GM21447 (cell line): Measurements from ENCODE around the gene ARIH2.
A peak's percentile ranks its signal among the peaks of the same experiment; 100 is the strongest.
"Not testable (repeated sequence)": the region's sequence is repeated elsewhere in the genome, so short reads cannot be mapped to it uniquely, and the experiment has no call there.

ENCODE experiments used
- ATAC-seq: cut with Tn5 transposase; IDR thresholded peaks from one replicate; pipeline ENCODE4 v1.9.1; 2021; ENCODE audit not compliant: unreplicated experiment

The ARIH2 gene

DNA sequence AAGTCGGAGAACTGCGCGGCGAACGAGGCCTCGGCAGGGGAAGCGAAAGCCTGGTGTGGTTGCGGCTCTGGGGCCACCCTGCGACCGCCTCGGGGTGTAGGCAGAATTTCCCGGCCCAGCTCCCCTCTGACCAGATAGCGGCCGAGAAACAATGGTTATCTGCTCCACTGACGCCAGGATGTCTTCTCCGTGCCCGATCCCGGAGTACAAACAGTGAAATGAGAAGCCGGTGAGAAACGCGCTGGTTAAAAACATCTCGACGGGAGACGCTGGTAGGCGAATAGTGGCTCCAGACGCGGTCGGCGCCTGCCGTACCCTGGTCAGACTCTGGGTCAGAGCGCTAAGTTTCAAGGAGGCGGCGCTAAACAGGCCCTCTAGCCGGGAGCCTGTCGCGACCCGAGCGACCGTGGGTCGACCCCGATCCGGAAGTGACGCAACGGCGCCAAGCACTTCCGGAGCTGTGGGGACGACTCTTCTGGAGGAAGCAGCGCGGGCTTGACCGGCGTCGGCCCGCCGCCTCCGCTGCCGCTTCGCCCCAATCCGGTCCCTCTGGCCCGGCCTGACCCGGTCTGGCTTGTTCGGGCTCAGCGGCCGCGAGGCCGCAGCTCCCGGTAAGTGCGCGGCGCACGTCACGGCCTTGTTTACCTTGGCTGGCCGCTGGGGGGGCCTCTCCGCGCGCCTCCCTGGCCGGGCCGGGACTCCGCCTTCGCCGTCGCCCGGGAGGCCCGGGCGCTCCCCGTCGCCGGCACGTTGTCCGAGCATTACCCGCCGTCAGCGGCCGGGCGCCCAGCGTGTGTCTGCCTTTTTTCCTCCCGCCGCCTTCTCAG is at the start of gene ARIH2:
ARIH2 (plus strand) TSS at position 455 of the 827 bp plus-strand sequence. CDS start 8,717 bp downstream, outside the sequence.
- ATAC-seq = peak; percentile 76

- no peak for ATAC-seq
These were observed 41.0 kb upstream of the ARIH2 start for GRCh38 chr3:48877671-48878070.

- no peak for ATAC-seq
These were observed 39.2 kb upstream of the ARIH2 start for GRCh38 chr3:48879307-48879993.

GRCh38 chr3:48879994-48880377 is 38.7 kb upstream of the ARIH2 start:
- ATAC-seq = no peak

GRCh38 chr3:48881006-48881405 is 37.6 kb upstream of the ARIH2 start:
- no peak for ATAC-seq

DNA sequence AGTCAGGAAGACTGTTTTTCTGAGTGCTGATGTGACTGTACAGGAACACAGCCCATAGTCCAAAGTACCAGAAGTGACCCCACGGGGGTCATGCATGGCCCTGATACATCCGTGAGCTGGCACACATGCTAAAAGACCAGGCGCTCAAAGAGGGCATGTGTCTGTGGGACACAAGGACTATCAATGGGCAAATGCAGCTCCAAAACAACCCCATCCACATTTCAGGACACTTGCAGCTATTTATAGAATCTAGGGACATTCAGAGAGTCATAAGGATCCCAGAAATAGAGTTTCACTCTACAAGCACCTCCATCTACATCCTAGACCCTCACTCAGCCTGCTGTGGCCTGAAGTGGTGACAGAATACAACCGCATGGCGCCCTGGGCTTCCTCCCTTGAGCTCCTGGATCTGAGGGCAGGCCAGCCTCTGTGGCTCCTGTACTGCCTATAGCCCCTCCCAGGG is 37.0 kb upstream of the ARIH2 start:
- no peak for ATAC-seq

DNA sequence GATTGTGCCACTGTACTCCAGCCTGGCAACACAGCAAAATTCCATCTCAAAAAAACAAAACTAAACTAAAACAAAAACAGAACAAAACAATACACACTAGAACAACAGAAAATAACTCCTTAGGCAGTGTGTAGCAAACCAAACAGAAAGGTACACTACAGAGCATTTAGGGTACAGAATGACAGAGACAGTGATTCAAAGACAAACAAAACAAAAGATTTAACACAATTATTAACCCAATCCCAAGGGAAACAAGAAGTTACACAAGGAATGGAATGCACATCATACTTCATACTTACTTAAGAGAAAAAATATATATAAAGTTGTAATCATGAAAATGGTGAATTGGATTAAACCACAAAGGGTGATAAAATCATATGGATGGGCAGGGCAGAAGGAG is 32.9 kb upstream of the ARIH2 start:
- no peak for ATAC-seq

DNA sequence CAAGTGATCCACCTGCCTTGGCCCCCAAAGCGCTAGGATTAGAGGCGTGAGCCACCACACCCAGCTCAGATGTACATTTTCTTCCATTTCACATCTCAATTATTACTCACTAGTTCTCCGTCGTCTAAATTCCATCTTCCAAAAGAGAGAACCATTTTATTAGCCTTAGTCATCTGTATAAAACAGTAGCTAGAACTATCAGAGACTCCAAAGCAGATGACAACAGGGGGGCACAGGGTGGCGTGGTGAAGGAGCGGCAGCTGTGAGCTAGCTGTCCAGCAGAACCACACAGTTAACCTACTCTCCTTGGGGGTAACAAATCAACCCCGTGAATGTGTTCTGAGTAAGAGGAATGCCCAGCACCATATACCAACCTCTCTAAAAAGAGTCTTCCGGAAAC is 27.0 kb upstream of the ARIH2 start:
- no peak for ATAC-seq

DNA sequence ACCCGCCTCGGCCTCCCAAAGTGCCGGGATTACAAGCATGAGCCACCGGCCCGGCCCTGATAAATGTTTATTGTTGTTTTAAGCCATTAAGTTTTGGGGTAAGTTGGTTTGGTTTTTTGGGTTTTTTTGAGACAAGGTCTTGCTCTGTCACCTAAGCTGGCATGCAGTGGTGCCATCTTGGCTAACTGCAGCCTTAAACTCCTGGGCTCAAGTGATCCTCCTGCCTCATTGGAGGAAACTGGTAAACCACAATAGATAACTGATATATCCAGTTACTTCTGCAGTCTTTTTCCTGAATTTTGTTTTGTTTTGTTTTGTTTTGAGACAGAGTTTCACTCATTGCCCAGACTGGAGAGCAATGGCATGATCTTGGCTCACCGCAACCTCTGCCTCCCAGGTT is 24.1 kb upstream of the ARIH2 start:
- no peak for ATAC-seq

GRCh38 chr3:48896936-48897335 is 21.7 kb upstream of the ARIH2 start:
- no peak for ATAC-seq

- peak; percentile 12 for ATAC-seq
These were observed 20.9 kb upstream of the ARIH2 start for GRCh38 chr3:48897460-48898376.

GRCh38 chr3:48898383-48899234 is 20.0 kb upstream of the ARIH2 start, which contains the start of gene SLC25A20:
Gene SLC25A20 (minus strand): TSS chr3:48898882. CDS start chr3:48898794, 88 bp downstream.
- ATAC-seq = peak; percentile 79

GRCh38 chr3:48899273-48899672 is 19.4 kb upstream of the ARIH2 start:
- ATAC-seq = no peak

GRCh38 chr3:48907026-48907425 is 11.6 kb upstream of the ARIH2 start:
- ATAC-seq = not testable (repeated sequence)

GRCh38 chr3:48915296-48915695 is 3.3 kb upstream of the ARIH2 start:
- ATAC-seq = no peak

DNA sequence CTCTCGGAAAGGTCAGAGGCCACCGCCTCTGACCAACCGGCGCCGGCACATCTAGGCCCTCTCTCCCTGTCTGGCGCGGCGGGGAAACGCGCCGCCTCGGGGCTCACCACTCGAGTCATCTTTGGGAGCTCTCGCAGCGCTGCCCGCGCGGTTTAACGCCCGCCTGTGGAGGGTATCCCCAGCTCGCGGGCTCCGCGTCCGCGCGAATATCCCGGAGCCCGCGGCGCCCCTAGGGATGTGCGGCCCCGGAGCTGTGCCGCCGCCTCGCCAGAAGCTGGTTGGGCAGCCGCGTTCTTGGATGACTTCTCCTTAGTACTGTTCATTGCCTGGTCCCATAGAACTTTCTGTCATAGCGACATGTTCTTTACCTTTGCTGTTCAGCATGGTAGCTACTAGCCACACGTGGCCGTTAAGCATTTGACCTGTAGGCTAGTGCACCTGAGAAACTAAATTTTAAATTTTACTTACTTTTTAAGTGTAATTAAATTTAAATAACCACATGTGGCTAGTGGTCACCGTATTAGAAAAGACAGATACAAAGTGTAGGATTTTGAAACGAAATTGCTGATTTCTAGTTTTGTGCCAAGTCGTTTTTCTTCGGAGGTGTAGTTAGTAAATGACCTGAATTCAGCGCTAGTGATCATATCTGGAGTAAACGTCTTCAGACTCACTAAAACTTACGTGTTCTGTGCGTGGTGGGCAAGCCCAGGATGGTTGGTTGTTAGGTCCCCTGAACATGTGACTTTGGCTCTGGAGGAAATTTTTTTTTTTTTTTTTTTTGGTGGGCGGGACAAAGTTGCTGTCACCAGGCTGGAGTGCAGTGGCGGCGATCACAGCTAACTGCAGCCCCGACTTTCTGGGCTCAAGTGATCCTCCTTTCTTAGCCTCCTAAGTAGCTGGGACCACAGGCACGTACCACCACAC is 835 bp downstream of the ARIH2 start:
- peak; percentile 16 for ATAC-seq

DNA sequence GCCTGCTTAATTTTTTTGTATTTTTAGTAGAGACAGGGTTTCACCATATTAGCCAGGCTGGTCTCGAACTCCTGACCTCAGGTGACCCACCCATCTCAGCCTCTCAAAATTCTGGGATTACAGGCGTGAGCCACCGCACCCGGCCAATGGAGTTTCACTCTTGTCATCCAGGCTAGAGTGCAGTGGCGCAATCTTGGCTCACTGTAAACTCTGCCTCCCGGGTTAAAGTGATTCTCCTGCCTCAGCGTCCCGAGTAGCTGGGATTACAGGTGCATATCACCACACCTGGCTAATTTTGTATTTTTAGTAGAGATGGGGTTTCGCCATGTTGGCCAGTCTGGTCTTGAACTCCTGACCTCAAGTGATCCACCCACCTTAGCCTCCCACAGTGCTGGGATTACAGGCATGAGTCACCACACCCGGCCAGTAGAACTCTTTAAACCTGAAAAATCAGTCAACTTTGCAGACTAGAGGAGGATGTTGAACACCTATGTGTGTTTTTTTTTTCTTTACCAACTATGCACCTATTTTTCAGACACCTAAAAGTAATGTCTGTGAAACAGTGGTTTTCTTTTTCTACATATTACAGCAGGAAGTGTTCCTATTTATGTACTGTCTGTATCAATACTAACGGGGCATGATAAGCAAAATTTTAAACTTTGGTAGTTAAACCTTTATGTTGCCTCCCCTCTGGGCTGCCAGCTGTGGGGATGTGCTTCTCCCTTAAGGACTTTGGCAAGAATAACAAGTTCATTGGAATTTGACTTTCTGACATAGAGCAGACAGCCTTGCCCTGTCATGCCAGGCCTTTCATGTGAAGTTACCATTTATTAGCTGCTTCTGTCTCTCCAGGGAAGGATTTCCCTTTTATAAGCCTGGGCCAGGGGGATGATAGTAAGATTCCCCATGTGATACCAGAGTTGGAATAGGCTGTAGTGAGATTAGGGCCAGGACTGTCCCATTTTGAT is 8.1 kb downstream of the ARIH2 start:
- no peak for ATAC-seq

DNA sequence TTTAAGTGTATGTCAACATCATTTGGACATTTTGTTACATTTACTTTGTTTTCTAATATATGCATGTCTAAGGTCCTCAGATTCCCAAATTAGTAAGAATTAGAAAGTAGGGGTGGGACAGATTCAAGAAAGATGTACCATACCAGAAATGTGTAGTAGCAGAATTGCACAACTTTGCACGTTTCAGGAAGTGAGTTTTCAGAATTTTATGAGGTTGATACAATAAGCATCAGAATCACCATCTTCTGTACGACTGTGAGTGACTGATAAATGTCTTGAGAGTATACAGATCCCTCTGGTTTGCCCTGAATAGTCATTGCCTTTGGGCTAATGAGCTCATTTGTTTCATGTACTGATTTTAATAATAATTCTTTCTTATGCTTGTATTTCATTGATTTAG is 9.3 kb downstream of the ARIH2 start:
- ATAC-seq = no peak
